HG02623 (cell line): ENCODE measurements around the gene RHOBTB1.
A peak's percentile ranks its signal among the peaks of the same experiment; 100 is the strongest.

Experiments
- ATAC-seq: cut with Tn5 transposase; IDR thresholded peaks from one replicate; pipeline ENCODE4 v1.9.1; 2021; ENCODE audit warnings: moderate library complexity; ENCODE audit not compliant: unreplicated experiment

The RHOBTB1 gene

GRCh38 chr10:60827791-60828488 lies 116.0 kb downstream of the RHOBTB1 start:
- no peak for ATAC-seq

- no peak for ATAC-seq
Observed at GRCh38 chr10:60825520-60825919, 118.5 kb downstream of the RHOBTB1 start.

- ATAC-seq: no peak
Observed at GRCh38 chr10:60823324-60823723, 120.7 kb downstream of the RHOBTB1 start.

- no peak for ATAC-seq
Observed at GRCh38 chr10:60822809-60823208, 121.2 kb downstream of the RHOBTB1 start.

- ATAC-seq: no peak
Observed at GRCh38 chr10:60821656-60822055, 122.3 kb downstream of the RHOBTB1 start.

GRCh38 chr10:60820093-60820754 lies 123.8 kb downstream of the RHOBTB1 start:
- ATAC-seq: peak; percentile 52
